Naive B cell (primary cell): ENCODE data around the gene HUNK. TPM values are rescaled to one million over a fixed set of nuclear protein-coding genes. Genes with fewer than 3 reads are reported as not detected.

Source experiments
- ATAC-seq, 2 donors: fragments of 150-1000 bp; cut with Tn5 transposase; 2 replicates each; pipeline ENCODE4 v1.10.0; 2021; ENCODE audit warnings: low read depth in 2 of 2, mild to moderate bottlenecking in 2 of 2, moderate library complexity in 2 of 2
- DNase-seq: peaks from one replicate; pipeline ENCODE4 v3.0.0; 2022
- H3K27ac Mint-ChIP-seq, 6 donors: one replicate each; pipeline ENCODE4 v1.8.0; 2020 to 2022; ENCODE audit warnings: mild to moderate bottlenecking in 6 of 6, mixed read lengths in 6 of 6, moderate library complexity in 5 of 6, inconsistent platforms in 2 of 6
- H3K27me3 Mint-ChIP-seq, 3 donors: one replicate each; pipeline ENCODE4 v1.8.0; 2021 to 2022; ENCODE audit warnings: mixed read lengths in 3 of 3, mild to moderate bottlenecking in 1 of 3
- H3K36me3 Mint-ChIP-seq, 2 donors: one replicate each; pipeline ENCODE4 v1.8.0; 2020 to 2022; ENCODE audit warnings: mixed read lengths in 2 of 2, inconsistent platforms in 1 of 2, mild to moderate bottlenecking in 1 of 2
- H3K4me1 Mint-ChIP-seq, 3 donors: one replicate each; pipeline ENCODE4 v1.8.0; 2020 to 2022; ENCODE audit warnings: mixed read lengths in 3 of 3, inconsistent platforms in 1 of 3, mild to moderate bottlenecking in 1 of 3, moderate library complexity in 1 of 3
- H3K4me3 Mint-ChIP-seq, 8 donors: one replicate each; pipeline ENCODE4 v1.8.0; 2020 to 2022; ENCODE audit warnings: mild to moderate bottlenecking in 8 of 8, mixed read lengths in 8 of 8, moderate library complexity in 8 of 8, inconsistent platforms in 2 of 8
- H3K9me3 Mint-ChIP-seq, 7 donors: one replicate each; pipeline ENCODE4 v1.8.0; 2020 to 2022; ENCODE audit warnings: mixed read lengths in 7 of 7, mild to moderate bottlenecking in 5 of 7, inconsistent platforms in 2 of 7, moderate library complexity in 1 of 7
- polyA plus RNA-seq, 6 donors: library from polyadenylated mRNA; unstranded; fragments of 300-500 nt; fragmentation: Illumina TruSeq; gene quantifications; one replicate each; pipeline ENCODE4 v1.2.3, GENCODE V29; 2021; ENCODE audit warnings: low read depth in 6 of 6

HUNK gene
- polyA plus RNA-seq, 6 donors from 2014 or later = 0.05 TPM; not detected in 5

- no peak overlapping the region for H3K27ac Mint-ChIP-seq
- peaks cover 5 to 25% (median 13%) of the 10 kb centered on the region in 7 donors for H3K9me3 Mint-ChIP-seq
- peaks cover 0 to 5% (median 0%) of the 10 kb centered on the region in 3 donors for H3K4me1 Mint-ChIP-seq
- DNase-seq = no peak
- peaks cover 0 to 7% of the 10 kb centered on the region in 2 donors for H3K36me3 Mint-ChIP-seq
- no peak overlapping the region for H3K4me3 Mint-ChIP-seq
- peaks cover 3 to 20% (median 5%) of the 10 kb centered on the region in 3 donors for H3K27me3 Mint-ChIP-seq
- no peak for ATAC-seq
Measured at GRCh38 chr21:31973402-31973944, 100.7 kb downstream of the HUNK start.

- no peak for DNase-seq
- H3K4me1 Mint-ChIP-seq = peaks cover 0 to 5% (median 0%) of the 10 kb centered on the region in 3 donors
- H3K9me3 Mint-ChIP-seq = peaks cover 5 to 25% (median 13%) of the 10 kb centered on the region in 7 donors
- H3K36me3 Mint-ChIP-seq = peaks cover 0 to 7% of the 10 kb centered on the region in 2 donors
- H3K27me3 Mint-ChIP-seq = peaks cover 4 to 20% (median 5%) of the 10 kb centered on the region in 3 donors
- ATAC-seq = no peak
- no peak overlapping the region for H3K4me3 Mint-ChIP-seq
- no peak overlapping the region for H3K27ac Mint-ChIP-seq
Measured at GRCh38 chr21:31974454-31974985, 101.7 kb downstream of the HUNK start.

DNA sequence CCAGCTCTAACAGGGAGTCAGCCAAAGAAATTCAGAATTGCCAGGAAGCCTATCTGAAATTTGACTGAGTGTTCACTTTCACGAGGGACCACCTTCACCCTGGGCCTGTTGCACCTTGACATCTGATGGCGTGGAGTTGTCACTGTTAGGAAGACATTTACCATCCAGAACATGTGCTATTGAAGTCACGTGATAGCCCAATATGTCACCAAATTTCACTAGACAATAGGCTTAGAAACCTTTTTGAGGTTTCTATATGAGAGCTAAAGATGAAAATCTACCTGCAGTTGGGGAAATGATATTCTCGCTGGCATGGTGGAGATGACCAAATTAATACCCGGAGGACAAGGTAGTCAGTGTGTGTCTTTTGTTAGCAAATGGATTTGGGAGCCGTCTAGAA is 102.7 kb downstream of the HUNK start:
- Mint-ChIP-seq H3K27ac (no peak overlapping the region), H3K36me3 (peaks cover 0 to 7% of the 10 kb centered on the region in 2 donors), H3K27me3 (peaks cover 4 to 20% (median 5%) of the 10 kb centered on the region in 3 donors), H3K9me3 (peaks cover 5 to 25% (median 13%) of the 10 kb centered on the region in 7 donors), H3K4me1 (peaks cover 0 to 5% (median 0%) of the 10 kb centered on the region in 3 donors), H3K4me3 (no peak overlapping the region)
- ATAC-seq (no peak), DNase-seq (no peak)

DNA sequence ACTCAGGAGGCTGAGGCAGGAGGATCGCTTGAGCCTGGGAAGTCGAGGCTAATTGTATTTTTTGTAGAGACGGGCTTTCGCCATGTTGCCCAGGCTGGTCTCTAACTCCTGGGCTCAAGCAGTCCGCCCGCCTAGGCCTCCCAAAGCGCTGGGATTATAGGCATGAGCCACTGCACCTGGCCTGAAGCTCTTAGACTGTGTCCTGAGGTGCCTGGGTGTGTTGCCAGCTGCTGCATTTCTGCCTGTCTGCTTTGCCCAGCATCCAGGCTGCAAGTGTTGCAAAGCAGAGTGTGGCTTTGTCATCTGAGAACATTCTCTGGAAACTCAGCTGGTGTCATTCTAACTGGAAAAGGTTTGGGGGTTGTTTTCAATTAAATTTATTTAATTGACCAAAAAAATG is 105.0 kb downstream of the HUNK start:
- peaks cover 0 to 7% of the 10 kb centered on the region in 2 donors for H3K36me3 Mint-ChIP-seq
- H3K4me3 Mint-ChIP-seq = no peak overlapping the region
- H3K4me1 Mint-ChIP-seq = peaks cover 0 to 5% (median 0%) of the 10 kb centered on the region in 3 donors
- H3K27me3 Mint-ChIP-seq = peaks cover 4 to 24% (median 5%) of the 10 kb centered on the region in 3 donors
- DNase-seq (no peak), ATAC-seq (no peak)
- peaks cover 5 to 23% (median 13%) of the 10 kb centered on the region in 7 donors for H3K9me3 Mint-ChIP-seq
- H3K27ac Mint-ChIP-seq = no peak overlapping the region

- Mint-ChIP-seq H3K4me3 (no peak overlapping the region), H3K9me3 (peaks cover 0 to 22% (median 9%) of the 10 kb centered on the region in 7 donors), H3K4me1 (no peaks in the 10 kb centered on the region), H3K27ac (no peak overlapping the region), H3K36me3 (peaks cover 0 to 4% of the 10 kb centered on the region in 2 donors), H3K27me3 (peaks cover 5 to 22% (median 10%) of the 10 kb centered on the region in 3 donors)
- DNase-seq (no peak), ATAC-seq (no peak)
Measured at GRCh38 chr21:31983120-31983519, 110.3 kb downstream of the HUNK start.

GRCh38 chr21:31983554-31983953 is 110.7 kb downstream of the HUNK start:
- no peak for DNase-seq
- Mint-ChIP-seq H3K4me3 (no peak overlapping the region), H3K9me3 (peaks cover 0 to 22% (median 9%) of the 10 kb centered on the region in 7 donors), H3K4me1 (no peaks in the 10 kb centered on the region), H3K36me3 (peaks cover 0 to 4% of the 10 kb centered on the region in 2 donors), H3K27ac (no peak overlapping the region), H3K27me3 (peaks cover 5 to 22% (median 5%) of the 10 kb centered on the region in 3 donors)
- no peak for ATAC-seq

- no peak for ATAC-seq
- Mint-ChIP-seq H3K4me1 (no peaks in the 10 kb centered on the region), H3K9me3 (peaks cover 0 to 22% (median 9%) of the 10 kb centered on the region in 7 donors), H3K4me3 (no peak overlapping the region), H3K27me3 (peaks cover 5 to 27% (median 9%) of the 10 kb centered on the region in 3 donors), H3K27ac (no peak overlapping the region), H3K36me3 (peaks cover 0 to 4% of the 10 kb centered on the region in 2 donors)
- DNase-seq = no peak
Measured at GRCh38 chr21:31985398-31985797, 112.6 kb downstream of the HUNK start.

GRCh38 chr21:31986035-31986856 is 113.4 kb downstream of the HUNK start:
- no peak for DNase-seq
- ATAC-seq = no peak
- Mint-ChIP-seq H3K27me3 (peaks cover 5 to 22% (median 9%) of the 10 kb centered on the region in 3 donors), H3K4me3 (no peak overlapping the region), H3K36me3 (peaks cover 0 to 4% of the 10 kb centered on the region in 2 donors), H3K4me1 (no peaks in the 10 kb centered on the region), H3K9me3 (peaks cover 0 to 17% (median 5%) of the 10 kb centered on the region in 7 donors), H3K27ac (no peak overlapping the region)

DNA sequence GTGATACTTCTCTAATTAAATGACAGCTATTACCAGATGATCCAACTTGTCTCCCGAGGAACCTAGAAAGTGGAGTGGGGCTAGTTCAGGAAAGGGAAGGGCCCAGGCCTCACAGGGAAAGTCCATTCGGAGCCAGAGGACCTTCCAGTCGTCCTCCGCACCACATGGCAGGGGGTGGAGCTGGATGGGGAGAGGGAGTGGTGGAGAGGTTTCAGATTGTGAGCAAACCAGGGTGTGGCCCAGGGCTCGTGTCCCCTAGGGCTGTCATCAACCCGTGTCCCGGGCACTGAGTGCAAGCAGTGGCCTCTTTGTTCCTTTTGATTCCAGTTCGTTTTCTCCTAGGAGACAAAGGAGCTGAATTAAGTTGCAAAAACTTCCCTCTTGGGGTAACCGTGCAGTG is 114.9 kb downstream of the HUNK start:
- H3K4me1 Mint-ChIP-seq = no peaks in the 10 kb centered on the region
- H3K27me3 Mint-ChIP-seq = peaks cover 14 to 35% (median 16%) of the 10 kb centered on the region in 3 donors
- H3K9me3 Mint-ChIP-seq = peaks cover 0 to 13% (median 3%) of the 10 kb centered on the region in 7 donors
- DNase-seq (no peak), ATAC-seq (no peak)
- H3K4me3 Mint-ChIP-seq = no peak overlapping the region
- H3K27ac Mint-ChIP-seq = no peak overlapping the region
- peaks cover 0 to 4% of the 10 kb centered on the region in 2 donors for H3K36me3 Mint-ChIP-seq

DNA sequence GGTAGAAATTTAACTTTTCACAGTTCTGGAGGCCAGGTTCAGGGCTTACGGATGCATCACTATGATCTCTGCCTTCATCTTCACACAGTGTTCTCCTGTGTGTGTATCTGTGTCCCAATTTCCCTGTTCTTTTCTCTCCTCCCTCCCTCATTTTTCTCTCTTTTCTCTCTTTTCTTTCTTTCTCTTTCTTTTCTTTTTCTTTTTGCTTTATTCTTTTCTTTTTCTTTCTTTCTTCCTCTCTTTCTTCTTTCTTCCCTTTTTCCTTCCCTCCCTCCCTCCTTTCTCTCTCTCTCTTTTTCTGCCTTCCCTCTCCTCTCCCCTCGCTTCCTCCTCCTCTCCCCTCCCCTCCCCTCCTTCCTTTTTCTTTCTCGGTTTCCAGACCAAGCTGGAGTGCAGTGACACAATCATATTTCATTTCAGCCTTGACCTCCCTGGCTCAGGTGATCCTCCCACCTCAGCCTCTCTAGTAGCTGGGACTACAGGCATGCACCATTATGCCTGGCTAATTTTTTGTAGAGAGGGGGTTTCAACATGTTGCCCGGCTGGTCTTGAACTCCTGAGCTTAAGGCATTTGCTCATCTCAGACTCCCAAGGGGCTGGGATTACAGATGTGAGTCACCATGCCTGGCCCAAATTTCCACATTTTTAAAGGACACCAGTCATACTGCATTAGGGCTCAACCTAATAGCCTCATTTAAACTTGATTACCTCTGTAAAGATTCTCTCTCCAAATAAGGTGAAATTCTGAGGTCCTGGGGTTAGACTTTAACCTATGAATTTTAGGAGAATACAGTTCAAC is 115.9 kb downstream of the HUNK start:
- Mint-ChIP-seq H3K4me3 (no peak overlapping the region), H3K27me3 (peaks cover 14 to 45% (median 16%) of the 10 kb centered on the region in 3 donors), H3K27ac (peak overlapping the region in 1 of 6 donors; percentile 58), H3K36me3 (peaks cover 0 to 4% of the 10 kb centered on the region in 2 donors), H3K9me3 (peaks cover 0 to 13% (median 3%) of the 10 kb centered on the region in 7 donors), H3K4me1 (no peaks in the 10 kb centered on the region)
- ATAC-seq = no peak
- no peak for DNase-seq

DNA sequence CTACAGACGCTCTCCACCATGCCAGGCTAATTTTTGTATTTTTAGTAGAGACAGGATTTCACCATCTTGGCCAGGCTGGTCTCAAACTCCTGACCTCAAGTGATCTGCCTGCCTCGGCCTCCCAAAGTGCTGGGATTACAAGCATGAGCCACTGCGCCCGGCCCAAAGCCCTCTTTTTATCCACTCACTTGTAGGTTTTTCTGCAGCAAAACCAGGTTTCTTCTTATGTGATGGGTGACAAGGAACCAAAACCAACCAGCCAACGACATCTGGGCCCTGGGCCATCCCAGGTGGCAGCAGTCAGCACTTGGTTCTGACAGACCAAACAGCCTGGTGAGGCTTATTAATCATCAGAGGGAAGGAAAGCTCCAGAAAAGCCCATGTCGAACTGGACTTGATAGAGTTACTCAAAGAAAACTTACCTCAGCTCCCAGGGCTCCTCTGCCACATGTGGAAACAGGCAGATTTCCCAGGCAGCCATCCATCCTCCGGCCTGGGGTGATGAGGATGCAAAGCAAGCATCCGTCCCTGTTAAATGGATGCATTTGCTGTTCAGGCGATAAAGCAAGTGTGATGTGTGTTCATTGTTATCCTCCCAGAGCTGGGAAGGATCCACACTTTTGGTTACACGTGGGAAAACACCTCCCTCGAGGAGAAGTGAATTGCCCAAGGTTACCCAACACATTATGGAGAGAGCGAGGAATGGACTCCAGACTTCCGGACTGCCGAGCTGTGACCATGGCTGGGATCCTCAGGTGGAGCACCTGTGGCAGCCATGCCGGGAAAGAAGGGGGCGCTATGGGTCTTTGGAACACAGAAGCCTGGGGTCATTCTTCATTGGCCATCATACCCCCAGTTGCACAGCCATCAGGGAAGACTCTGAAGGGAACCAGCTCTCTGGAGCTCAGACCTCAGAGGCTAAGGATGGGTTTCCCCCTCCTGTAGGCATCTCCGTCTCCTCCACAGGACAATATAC is 118.8 kb downstream of the HUNK start:
- Mint-ChIP-seq H3K27ac (no peak overlapping the region), H3K4me3 (no peak overlapping the region), H3K9me3 (no peaks in the 10 kb centered on the region), H3K36me3 (no peaks in the 10 kb centered on the region), H3K4me1 (no peaks in the 10 kb centered on the region), H3K27me3 (peaks cover 9 to 36% (median 11%) of the 10 kb centered on the region in 3 donors)
- DNase-seq (no peak), ATAC-seq (no peak)

DNA sequence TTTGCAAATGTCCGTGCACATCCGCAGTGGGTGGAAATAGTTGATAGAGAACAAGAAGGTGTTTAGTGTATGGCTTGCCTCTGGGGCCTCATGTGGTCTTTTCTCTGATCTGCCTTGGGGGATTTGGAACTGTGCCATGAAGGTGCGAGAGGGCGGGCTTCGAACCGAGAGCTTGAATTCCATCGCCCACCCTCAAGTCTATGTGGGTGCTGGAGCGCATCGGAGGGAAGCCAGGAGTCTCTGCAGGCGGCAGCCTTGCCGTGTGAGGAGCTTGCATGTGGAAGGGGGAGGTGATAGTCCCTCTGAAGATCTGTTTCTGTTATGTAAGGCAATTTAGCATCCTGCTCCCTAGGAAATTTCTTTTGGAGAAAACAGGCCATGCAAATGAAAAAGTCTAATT is 119.6 kb downstream of the HUNK start:
- no peak for ATAC-seq
- Mint-ChIP-seq H3K27ac (no peak overlapping the region), H3K9me3 (no peaks in the 10 kb centered on the region)

More for the DNA sequence above, 119.6 kb downstream of the HUNK start:
- no peak for DNase-seq
- peaks cover 9 to 33% (median 11%) of the 10 kb centered on the region in 3 donors for H3K27me3 Mint-ChIP-seq
- H3K36me3 Mint-ChIP-seq = no peaks in the 10 kb centered on the region
- H3K4me3 Mint-ChIP-seq = no peak overlapping the region
- H3K4me1 Mint-ChIP-seq = no peaks in the 10 kb centered on the region
